ENCODE results near the gene USP46. TPM values are rescaled to one million over a fixed set of nuclear protein-coding genes. Genes with fewer than 3 reads are reported as not detected.
A peak's percentile ranks its signal among the peaks of the same experiment; 100 is the strongest.

USP46 gene
- total and polyA plus RNA-seq, 2 of the 13 experiments (the other 11 are each of a cell fraction or from before 2014, with no cell fraction given), result 4.7 to 17.4 TPM

DNA sequence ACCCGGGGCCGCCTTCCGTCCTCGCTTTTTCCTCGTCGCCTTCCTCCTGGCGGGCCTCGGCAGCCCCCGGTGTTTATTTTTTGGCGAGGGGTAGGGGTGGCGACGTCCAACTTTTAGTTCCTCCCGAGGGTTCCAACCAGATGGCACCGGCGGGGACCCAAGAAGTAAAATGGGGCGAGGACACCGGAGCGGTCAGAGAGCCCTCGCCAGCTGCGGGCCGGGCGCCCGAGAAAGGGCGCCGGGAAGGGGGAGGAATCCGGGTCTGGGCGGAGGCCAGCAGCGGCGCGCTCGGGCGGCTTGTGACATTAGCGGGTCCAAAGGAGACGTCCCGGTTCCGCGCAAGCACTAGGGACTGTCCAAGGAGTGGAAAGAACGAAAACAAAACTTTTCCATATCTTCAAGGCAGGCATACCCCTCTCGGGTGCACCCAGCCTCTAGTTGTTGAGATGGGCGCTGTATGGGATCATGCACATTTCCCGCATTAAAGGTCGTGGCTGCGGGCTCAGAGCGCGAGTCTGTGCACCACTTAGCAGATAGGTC lies 691 bp upstream of the USP46 start (continued):
- no peak for TF ChIP-seq ZNF609 (CRISPR knock-in tag; IDR thresholded peaks at IDR 0.05; ENCODE audit: borderline replicate concordance)
- TF ChIP-seq RBFOX2 (IDR thresholded peaks at IDR 0.05; ENCODE audit: low read depth, low read length), result no peak
- no peak for TF ChIP-seq RCOR2 (CRISPR knock-in tag; IDR thresholded peaks at IDR 0.05)
- no peak for TF ChIP-seq PHF20 (CRISPR knock-in tag; IDR thresholded peaks at IDR 0.05)
- no peak for TF ChIP-seq PAF1 (CRISPR knock-in tag; IDR thresholded peaks at IDR 0.05)
- TF ChIP-seq ZNF530 (CRISPR knock-in tag; IDR thresholded peaks at IDR 0.05; ENCODE audit: low read depth), result no peak
- TF ChIP-seq HNRNPLL (IDR thresholded peaks at IDR 0.05; ENCODE audit: low read depth, low read length, poor library complexity, severe bottlenecking), result peak; percentile 66
- peak; percentile 75; the same call in 1 of the 2 replicates for TF ChIP-seq KMT2A (CRISPR knock-in tag; IDR thresholded peaks at IDR 0.05)
- TF ChIP-seq, protein P1, sequence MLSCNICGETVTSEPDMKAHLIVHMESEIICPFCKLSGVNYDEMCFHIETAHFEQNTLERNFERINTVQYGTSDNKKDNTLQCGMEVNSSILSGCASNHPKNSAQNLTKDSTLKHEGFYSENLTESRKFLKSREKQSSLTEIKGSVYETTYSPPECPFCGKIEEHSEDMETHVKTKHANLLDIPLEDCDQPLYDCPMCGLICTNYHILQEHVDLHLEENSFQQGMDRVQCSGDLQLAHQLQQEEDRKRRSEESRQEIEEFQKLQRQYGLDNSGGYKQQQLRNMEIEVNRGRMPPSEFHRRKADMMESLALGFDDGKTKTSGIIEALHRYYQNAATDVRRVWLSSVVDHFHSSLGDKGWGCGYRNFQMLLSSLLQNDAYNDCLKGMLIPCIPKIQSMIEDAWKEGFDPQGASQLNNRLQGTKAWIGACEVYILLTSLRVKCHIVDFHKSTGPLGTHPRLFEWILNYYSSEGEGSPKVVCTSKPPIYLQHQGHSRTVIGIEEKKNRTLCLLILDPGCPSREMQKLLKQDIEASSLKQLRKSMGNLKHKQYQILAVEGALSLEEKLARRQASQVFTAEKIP (CRISPR knock-in tag; IDR thresholded peaks at IDR 0.05; ENCODE audit: borderline replicate concordance), result no peak
- TF ChIP-seq POLR2AphosphoS2 (IDR thresholded peaks at IDR 0.05; ENCODE audit: low read depth, low read length), result no peak
- TF ChIP-seq CHD4 (IDR thresholded peaks at IDR 0.05; ENCODE audit: borderline replicate concordance, low read length), result no peak
- TF ChIP-seq NKX3-1 (CRISPR knock-in tag; IDR thresholded peaks at IDR 0.05), result no peak
- TF ChIP-seq CBX5 (CRISPR knock-in tag; IDR thresholded peaks at IDR 0.05; ENCODE audit: borderline replicate concordance), result peak; percentile 28; the same call in 1 of the 2 replicates
- TF ChIP-seq ZFY (CRISPR knock-in tag; IDR thresholded peaks at IDR 0.05), result peak; percentile 13; the same call in 1 of the 2 replicates
- no peak for TF ChIP-seq THRA (CRISPR knock-in tag; IDR thresholded peaks at IDR 0.05; ENCODE audit: borderline replicate concordance)
- no peak for TF ChIP-seq RFXANK (CRISPR knock-in tag; IDR thresholded peaks at IDR 0.05)
- TF ChIP-seq GABPB1 (CRISPR knock-in tag; IDR thresholded peaks at IDR 0.05), result peak; percentile 49; the same call in 1 of the 2 replicates
- peak; percentile 48 for TF ChIP-seq POLR2G (IDR thresholded peaks at IDR 0.05; ENCODE audit: low read depth, low read length)

Measured in HepG2 (cell line).